Stimulated activated CD4-positive, alpha-beta T cell treated with anti-CD3 and anti-CD28 coated beads, Interleukin-12 subunit alpha, Interleukin-12 subunit beta, amount 100 ng/mL, for 48 hours (primary cell): Measurements from ENCODE around the gene PHRF1.
"Not testable (repeated sequence)": the region's sequence is repeated elsewhere in the genome, so short reads cannot be mapped to it uniquely, and the experiment has no call there.

Experiments
- DNase-seq, 3 donors: peaks; one replicate each; pipeline ENCODE4 v3.0.0-alpha.2; 2020; ENCODE audit warnings: low read depth in 2 of 3, low spot score in 1 of 3

Gene PHRF1

GRCh38 chr11:573146-573759 is 3.0 kb upstream of the PHRF1 start:
- DNase-seq: no peak

- DNase-seq: not testable (repeated sequence)
Observed at GRCh38 chr11:574031-574570, 2.2 kb upstream of the PHRF1 start.

DNA sequence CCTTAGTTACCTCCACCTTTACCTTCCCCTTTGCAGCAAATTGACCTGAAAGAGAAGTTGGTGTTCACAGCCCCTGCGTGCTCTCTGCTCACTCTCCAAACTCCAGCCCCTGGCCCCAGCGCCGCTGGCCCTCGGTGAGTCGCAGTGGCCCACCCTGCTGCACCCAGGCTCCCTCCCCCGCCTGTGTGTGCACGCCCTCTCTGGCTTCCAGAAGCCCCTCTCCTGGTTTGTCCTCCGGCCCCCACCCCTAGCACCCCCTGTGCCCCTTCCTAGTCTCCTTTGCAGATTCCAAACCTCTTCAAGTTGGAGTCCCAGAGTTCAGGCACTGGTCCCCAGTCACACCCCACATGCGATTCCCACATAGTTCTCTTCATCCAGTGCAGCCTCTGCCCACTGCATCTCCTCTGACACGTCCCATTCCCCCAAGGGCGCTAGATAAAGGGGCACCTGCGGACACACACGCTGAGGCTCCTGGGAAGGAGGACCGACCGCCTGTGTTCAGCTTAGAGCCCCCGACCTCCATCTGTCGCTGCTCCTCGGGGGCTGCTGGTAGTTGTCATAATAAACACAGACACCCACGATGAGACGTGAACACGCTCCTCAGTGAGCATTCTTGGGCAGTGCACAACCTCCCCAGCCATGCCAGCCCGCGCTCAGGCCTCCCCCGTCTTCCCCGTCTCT is 1.5 kb upstream of the PHRF1 start:
- no peak for DNase-seq

GRCh38 chr11:575313-575995 is 816 bp upstream of the PHRF1 start:
- no peak for DNase-seq

DNA sequence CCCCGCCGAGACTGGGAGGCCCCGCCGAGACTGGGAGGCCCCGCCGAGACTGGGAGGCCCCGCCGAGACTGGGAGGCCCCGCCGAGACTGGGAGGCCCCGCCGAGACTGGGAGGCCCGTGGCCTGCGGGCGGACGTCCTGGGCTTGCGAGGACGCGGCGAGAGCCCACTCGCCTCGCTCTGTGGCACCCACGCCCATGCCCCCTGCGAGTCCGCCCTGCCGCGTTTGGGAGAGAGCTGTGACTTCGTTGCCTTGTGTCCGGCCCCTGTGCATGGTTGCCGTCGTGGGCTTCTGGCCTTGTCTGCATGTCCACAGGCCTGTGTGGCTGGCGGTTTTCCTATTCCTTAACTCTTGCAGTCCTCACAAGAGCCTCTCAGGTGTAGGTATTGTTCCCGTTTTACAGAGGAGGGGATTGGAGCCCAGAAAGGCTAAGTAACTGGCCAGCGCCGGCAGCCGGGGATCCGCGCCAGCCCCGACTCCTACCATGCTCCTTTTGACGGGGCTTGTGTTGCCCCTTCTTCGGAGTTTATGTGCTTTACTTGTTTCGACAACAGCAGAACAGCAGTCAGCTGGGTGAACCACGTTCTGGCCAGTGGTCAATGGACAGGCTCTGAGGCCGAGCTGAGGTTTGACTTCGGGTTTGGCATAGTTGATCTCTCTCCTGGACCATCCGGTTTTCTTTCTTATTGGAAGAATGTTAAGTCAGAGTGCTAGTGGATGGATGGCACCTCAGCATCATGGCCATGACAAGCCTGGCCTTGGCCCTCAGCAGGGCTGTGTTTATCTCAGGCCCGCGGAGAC is 741 bp downstream of the PHRF1 start:
- DNase-seq: no peak

DNA sequence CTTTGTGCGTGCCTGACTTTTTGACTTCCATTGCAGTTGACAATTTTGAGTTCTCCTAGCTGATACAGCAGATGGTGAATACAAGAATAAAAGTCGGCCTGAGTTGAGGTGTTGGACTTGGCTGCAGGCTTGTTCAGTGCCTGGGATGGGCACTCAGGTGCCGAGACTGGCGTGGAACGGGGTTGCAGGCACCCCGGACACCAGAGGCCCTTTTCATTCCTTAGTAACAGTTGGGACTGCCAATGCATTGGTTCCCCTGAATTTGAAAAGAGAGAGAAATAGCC is 1.3 kb downstream of the PHRF1 start:
- no peak for DNase-seq

DNA sequence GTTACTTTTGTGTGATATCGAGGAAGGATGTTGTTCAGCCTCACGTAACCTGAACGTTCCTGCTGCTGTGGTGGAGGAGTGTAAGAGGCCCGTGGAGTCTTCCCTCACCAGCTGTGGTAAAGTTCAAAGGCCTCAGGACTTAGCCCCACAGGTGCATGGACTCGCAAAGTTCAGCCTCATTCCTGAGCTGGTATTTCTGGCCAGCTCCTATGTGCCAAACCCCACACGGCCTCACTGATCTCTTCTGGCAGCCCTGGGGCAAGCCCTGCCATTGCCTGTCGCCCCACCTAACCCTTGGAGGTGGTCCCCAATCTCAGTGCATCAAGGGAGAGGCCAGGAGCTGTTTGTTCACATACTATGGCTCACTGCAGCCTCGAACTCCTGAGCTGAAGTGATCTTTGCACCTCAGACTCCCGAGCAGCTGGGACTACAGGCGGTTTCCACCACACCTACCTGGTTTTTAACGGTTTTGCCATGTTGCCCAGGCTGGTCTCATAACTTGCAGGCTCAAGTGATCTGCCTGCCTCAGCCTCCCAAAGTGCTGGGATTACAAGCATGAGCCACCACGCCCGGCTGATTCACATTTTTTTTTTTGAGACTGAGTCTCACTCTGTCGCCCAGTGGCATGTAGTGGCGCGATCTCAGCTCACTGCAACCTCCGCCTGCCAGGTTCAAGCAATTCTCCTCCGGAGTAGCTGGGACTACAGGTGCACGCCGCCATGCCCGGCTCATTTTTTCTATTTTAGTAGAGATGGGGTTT is 2.2 kb downstream of the PHRF1 start:
- no peak for DNase-seq

DNA sequence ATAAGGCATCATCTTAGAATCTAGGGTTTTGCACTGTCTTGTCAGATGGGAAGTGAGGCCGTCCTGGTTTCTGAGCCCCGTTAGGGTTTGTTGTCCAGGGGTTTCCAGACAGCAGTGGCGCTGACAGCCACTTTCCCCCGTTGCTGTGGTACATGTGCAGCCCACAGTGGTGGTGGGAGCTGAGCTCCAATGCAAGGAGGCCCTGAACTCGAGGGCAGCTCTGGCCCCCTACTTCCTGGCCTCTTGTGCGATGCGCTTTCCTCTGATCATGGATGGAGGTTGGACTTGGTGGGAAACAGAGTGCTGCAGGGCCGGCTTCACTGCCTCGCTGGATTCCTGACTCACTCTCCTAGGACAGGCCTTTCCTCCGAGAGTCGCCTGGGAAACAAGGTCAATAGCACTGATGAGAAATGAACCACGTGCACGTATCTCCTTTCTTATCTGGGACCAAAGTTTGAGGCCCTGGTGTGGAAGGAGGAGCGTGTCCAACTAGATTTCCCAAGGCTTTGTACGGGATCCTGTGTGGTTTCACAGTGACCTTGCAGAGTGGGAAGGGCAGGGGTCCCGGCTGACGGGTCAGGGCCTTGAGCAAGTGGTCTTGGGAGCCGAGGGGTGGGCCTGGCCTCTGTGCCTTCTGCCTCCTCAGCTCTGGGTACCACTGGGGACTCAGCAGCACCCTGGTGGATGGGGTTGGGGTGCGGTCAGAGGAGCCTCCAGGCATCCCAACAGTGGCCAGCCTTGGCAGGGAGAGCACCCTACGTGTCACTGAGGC is 3.7 kb downstream of the PHRF1 start:
- no peak for DNase-seq

- no peak for DNase-seq
Observed at GRCh38 chr11:581342-581741, 5.1 kb downstream of the PHRF1 start.

- no peak for DNase-seq
Observed at GRCh38 chr11:581752-582151, 5.5 kb downstream of the PHRF1 start.

GRCh38 chr11:584287-584686 is 8.0 kb downstream of the PHRF1 start:
- no peak for DNase-seq

DNA sequence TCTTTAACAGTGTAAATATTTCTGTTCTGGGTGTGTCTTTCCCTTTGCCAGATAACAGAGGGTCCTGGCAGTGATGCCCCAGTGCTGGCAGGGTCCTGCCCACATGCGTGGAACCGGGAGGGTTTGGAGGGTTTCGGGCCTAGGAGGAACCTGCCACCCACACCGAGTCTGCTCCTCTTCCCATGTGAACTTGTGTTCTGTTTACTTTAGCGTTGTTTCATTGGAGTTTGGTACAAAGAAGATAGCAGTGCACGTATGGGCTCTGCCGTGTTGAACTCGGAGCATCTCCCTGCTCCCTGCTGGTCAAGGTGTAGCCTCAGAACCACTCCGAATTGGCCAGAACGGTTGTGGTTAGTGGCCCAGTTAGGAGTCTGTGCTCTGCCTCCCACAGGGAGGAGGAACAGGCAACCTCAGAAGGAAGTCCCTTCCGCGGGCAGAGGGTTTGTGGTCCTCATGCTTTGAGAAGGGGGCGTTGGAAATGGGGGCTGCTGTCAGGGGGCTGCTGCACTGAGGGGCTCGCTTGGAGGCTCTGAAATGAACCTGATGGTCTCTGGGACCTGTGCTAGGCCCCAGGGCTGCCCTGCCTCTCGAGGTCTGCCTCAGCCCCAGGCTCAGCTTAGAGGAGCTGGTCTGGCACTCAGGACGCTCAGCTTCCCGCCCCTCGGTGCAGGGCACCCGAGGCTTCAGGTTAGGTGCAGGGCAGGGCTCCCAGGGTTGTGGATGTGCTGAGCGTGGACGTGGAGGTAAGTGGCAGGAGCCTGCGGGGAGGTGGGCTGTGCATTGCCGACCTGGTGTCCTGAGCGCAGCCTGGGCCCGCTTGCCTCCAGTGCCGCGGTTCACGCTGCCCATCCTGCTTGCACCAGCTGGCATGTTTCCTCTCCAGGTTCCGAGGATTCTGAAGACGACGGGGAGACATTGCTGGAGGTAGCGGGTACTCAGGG is 10.4 kb downstream of the PHRF1 start:
- DNase-seq: no peak

DNA sequence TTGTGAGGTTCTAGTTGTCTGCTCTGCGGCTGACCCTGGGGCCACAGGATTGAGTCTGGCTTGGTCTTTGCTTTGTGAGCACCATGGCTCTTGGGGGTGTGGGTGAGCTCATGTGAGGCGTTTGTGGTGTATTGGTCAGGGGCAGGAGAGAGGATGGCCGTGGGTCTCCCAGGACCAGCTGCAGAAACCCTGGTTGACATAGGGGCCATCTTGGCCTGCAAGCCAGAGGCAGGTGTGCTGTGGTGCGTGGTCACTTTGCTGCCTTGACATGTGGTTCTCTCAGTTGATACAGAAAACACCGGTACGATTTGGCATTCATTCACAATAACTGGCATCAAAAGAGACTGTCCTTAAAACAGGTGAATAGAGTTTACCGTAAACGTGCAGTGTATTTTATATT is 11.3 kb downstream of the PHRF1 start:
- DNase-seq: no peak

- peak; percentile 34 to 69 (median 54) for DNase-seq
Observed at GRCh38 chr11:587978-588380, 11.7 kb downstream of the PHRF1 start.

GRCh38 chr11:589798-590197 is 13.5 kb downstream of the PHRF1 start:
- no peak for DNase-seq

- DNase-seq: no peak
Observed at GRCh38 chr11:590997-591396, 14.7 kb downstream of the PHRF1 start.

DNA sequence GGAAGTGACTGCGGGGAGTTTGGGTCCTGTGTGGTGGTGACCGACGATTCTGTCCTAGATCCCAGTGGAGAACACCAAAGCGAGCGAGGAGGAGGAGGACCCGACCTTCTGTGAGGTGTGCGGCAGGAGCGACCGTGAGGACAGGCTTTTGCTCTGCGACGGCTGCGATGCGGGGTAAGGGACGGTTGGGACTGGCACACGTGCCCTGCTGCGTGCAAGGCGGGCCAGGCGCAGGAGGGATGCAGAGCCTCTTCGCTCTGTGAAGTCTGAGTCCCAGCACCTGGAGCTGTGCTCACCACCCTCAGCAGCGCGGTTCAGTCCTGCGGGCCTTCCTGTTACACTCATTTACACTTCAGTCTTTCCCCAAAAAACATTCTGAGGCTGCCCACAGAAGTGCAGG is 16.2 kb downstream of the PHRF1 start:
- DNase-seq: no peak

DNA sequence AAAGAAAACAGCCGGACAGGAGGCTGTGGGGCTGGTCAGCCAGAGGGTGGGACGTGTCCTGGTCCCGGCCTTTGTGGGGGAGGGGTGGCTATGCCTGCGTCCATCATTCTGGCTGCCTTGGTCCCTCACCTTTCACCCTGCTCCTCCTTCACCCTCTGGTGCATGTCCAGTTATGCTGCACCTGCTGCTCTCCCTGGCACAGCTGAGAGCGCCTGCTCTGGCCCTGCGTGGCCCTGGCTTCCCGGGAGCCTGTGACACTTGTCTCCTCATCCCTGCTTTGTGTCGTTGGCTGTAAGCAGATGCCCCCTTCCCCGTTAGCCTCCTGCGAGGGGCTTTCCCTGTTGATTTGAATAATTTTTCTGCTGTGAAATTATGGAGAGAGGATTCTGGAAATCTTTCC is 16.6 kb downstream of the PHRF1 start:
- no peak for DNase-seq

DNA sequence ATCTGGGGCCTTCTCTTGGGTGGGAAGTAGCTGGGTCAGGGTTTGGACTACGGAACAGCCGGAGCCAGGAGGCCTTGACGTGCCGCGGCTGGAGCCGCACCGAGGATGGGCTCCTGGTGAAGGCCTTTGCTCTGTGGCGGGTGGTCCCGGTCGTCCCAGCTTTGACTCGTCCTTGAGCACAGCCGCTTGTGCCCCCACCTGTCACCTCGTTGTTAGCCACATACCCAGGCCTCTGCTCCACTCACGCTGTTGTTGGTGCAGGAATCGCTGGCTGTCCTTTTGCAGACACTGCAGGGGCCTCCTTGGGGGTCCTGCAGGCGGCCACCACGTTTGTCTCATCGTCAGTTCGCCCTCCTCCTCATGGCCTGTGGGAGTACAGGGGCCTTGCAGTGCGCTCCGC is 17.1 kb downstream of the PHRF1 start:
- DNase-seq: no peak
